NCI-H1436 treated with DMSO at 0.1 percent for 48 hours (cell line): ENCODE data around the gene HOXC4.

Source experiments
- DNase-seq: peaks from one replicate; lab custom pipeline; 2025; lab: John Stamatoyannopoulos, UW

HOXC4 gene

GRCh38 chr12:54016051-54016450 is 37.6 kb upstream of the HOXC4 start:
- no peak for DNase-seq

GRCh38 chr12:54016478-54016964 is 37.1 kb upstream of the HOXC4 start:
- no peak for DNase-seq

GRCh38 chr12:54017027-54017788 is 36.4 kb upstream of the HOXC4 start:
- no peak for DNase-seq

- peak; percentile 22 for DNase-seq
Observed at GRCh38 chr12:54017878-54018467, 35.7 kb upstream of the HOXC4 start.

- no peak for DNase-seq
Observed at GRCh38 chr12:54018468-54018984, 35.1 kb upstream of the HOXC4 start.

GRCh38 chr12:54019091-54019811 is 34.4 kb upstream of the HOXC4 start:
- DNase-seq = no peak

- no peak for DNase-seq
Observed at GRCh38 chr12:54019924-54020590, 33.6 kb upstream of the HOXC4 start.

- no peak for DNase-seq
Observed at GRCh38 chr12:54020591-54021405, 32.8 kb upstream of the HOXC4 start.

- no peak for DNase-seq
Observed at GRCh38 chr12:54021432-54022013, 32.1 kb upstream of the HOXC4 start.

GRCh38 chr12:54022960-54023884 is 30.4 kb upstream of the HOXC4 start:
- DNase-seq = no peak

GRCh38 chr12:54024127-54024526 is 29.5 kb upstream of the HOXC4 start:
- no peak for DNase-seq

GRCh38 chr12:54024581-54025305 is 28.9 kb upstream of the HOXC4 start:
- DNase-seq = no peak

GRCh38 chr12:54025499-54026405 is 27.9 kb upstream of the HOXC4 start:
- no peak for DNase-seq

- no peak for DNase-seq
Observed at GRCh38 chr12:54026640-54027441, 26.8 kb upstream of the HOXC4 start.

GRCh38 chr12:54027442-54027786 is 26.2 kb upstream of the HOXC4 start:
- DNase-seq = no peak

GRCh38 chr12:54028314-54029201 is 25.1 kb upstream of the HOXC4 start, which contains the start of gene HOXC6:
Gene HOXC6, plus strand, starts transcription at chr12:54028440. Its CDS starts 82 bp downstream, at chr12:54028522.
- no peak for DNase-seq
